Neuronal stem cell (in vitro differentiated cells): ENCODE data around the gene SLC22A1.

ENCODE experiments used
- DNase-seq: peaks from one replicate; pipeline ENCODE4 v3.0.0-alpha.2; 2013; ENCODE audit warnings: low spot score
- H2AFZ ChIP-seq: one replicate; pipeline ENCODE4 v1.6.1; 2013; ENCODE audit warnings: mild to moderate bottlenecking, low read length, inconsistent platforms
- H2AK5ac ChIP-seq: 2 replicates; pipeline ENCODE4 v1.6.1; 2013; ENCODE audit warnings: low read depth, mild to moderate bottlenecking, inconsistent platforms, low read length, moderate library complexity, mixed read lengths
- H2BK120ac ChIP-seq: 2 replicates; pipeline ENCODE4 v1.6.1; 2013; ENCODE audit warnings: low read depth, mild to moderate bottlenecking, inconsistent platforms, low read length, moderate library complexity, mixed read lengths
- H2BK12ac ChIP-seq: one replicate; pipeline ENCODE4 v1.6.1; 2013; ENCODE audit warnings: low read length, inconsistent platforms
- H2BK15ac ChIP-seq: 2 replicates; pipeline ENCODE4 v1.6.1; 2013; ENCODE audit warnings: mild to moderate bottlenecking, low read length, inconsistent platforms, mixed read lengths
- H2BK5ac ChIP-seq: one replicate; pipeline ENCODE4 v1.6.1; 2013; ENCODE audit warnings: inconsistent platforms, mild to moderate bottlenecking, low read length, moderate library complexity
- H3K14ac ChIP-seq: one replicate; pipeline ENCODE4 v1.6.1; 2013; ENCODE audit warnings: low read length, inconsistent platforms
- H3K18ac ChIP-seq: 2 replicates; pipeline ENCODE4 v1.6.1; 2013; ENCODE audit warnings: low read length, inconsistent platforms
- H3K23ac ChIP-seq: 2 replicates; pipeline ENCODE4 v1.6.1; 2013; ENCODE audit warnings: low read depth, mild to moderate bottlenecking, mixed read lengths, low read length, inconsistent platforms; ENCODE audit not compliant: poor library complexity
- H3K27ac ChIP-seq: replicated peaks from 3 replicates; pipeline ENCODE4 v1.5.1; 2013; ENCODE audit warnings: low read length, inconsistent platforms
- H3K27me3 ChIP-seq, 3 experiments: 2 replicates each; pipeline ENCODE4 v1.6.1; 2013; ENCODE audit warnings: low read length in 3 of 3, mild to moderate bottlenecking in 2 of 3, inconsistent platforms in 1 of 3, low read depth in 1 of 3, mixed read lengths in 1 of 3, moderate library complexity in 1 of 3; ENCODE audit not compliant: control insufficient read depth in 3 of 3, insufficient read depth in 3 of 3
- H3K36me3 ChIP-seq, 2 donors: replicated peaks in 1 of 2; 2 replicates each; pipeline ENCODE4 v1.6.1; 2013; ENCODE audit warnings: low read length in 2 of 2; ENCODE audit not compliant: control insufficient read depth in 2 of 2, insufficient read depth in 2 of 2
- H3K4ac ChIP-seq: 2 replicates; pipeline ENCODE4 v1.6.1; 2013; ENCODE audit warnings: inconsistent platforms, mild to moderate bottlenecking, low read length, moderate library complexity
- H3K4me1 ChIP-seq, 2 donors: 1 replicate in 1 of 2; 2 replicates in 1 of 2; pipeline ENCODE4 v1.6.1; 2013; ENCODE audit warnings: low read length in 2 of 2, low read depth in 1 of 2; ENCODE audit not compliant: control insufficient read depth in 2 of 2, insufficient read depth in 1 of 2
- H3K4me2 ChIP-seq: one replicate; pipeline ENCODE4 v1.6.1; 2013; ENCODE audit warnings: mild to moderate bottlenecking, low read length, inconsistent platforms; ENCODE audit not compliant: insufficient read depth, poor library complexity, severe bottlenecking
- H3K4me3 ChIP-seq, 2 donors: 2 replicates each; pipeline ENCODE4 v1.5.1; 2013; ENCODE audit warnings: low read length in 2 of 2, mild to moderate bottlenecking in 2 of 2, inconsistent platforms in 1 of 2, moderate library complexity in 1 of 2
- H3K79me1 ChIP-seq: one replicate; pipeline ENCODE4 v1.6.1; 2013; ENCODE audit warnings: low read depth, mild to moderate bottlenecking, inconsistent platforms, low read length, moderate library complexity
- H3K9ac ChIP-seq: one replicate; pipeline ENCODE4 v1.6.1; 2013; ENCODE audit warnings: mild to moderate bottlenecking, low read depth, low read length, inconsistent platforms; ENCODE audit not compliant: poor library complexity
- H3K9me3 ChIP-seq, 2 donors: replicated peaks in 1 of 2; 2 replicates each; pipeline versions ENCODE3 to v1.6.1; 2013; ENCODE audit warnings: low read length in 2 of 2, mild to moderate bottlenecking in 2 of 2, inconsistent platforms in 1 of 2, low read depth in 1 of 2, mixed read lengths in 1 of 2, moderate library complexity in 1 of 2; ENCODE audit not compliant: control insufficient read depth in 2 of 2, insufficient read depth in 1 of 2
- H4K8ac ChIP-seq: one replicate; pipeline ENCODE4 v1.6.1; 2013; ENCODE audit warnings: low read depth, mild to moderate bottlenecking, inconsistent platforms, low read length, moderate library complexity
- H4K91ac ChIP-seq: one replicate; pipeline ENCODE4 v1.6.1; 2013; ENCODE audit warnings: low read length, low read depth, mild to moderate bottlenecking, inconsistent platforms; ENCODE audit not compliant: poor library complexity
- WGBS, 2 donors: extraction: QIAGEN DNeasy Blood & Tissue Kit; methylation state at CpG; one replicate each; pipeline ENCODE4 v1.1.7; 2013; ENCODE audit warnings: missing lambda C conversion rate in 2 of 2, mixed read lengths in 1 of 2; ENCODE audit not compliant: insufficient read length in 2 of 2, insufficient replicate concordance in 1 of 2; ENCODE audit errors: extremely low coverage in 2 of 2; 5-methylcytosine and 5-hydroxymethylcytosine counted together

Gene SLC22A1

GRCh38 chr6:160129881-160130615, 8.4 kb downstream of the SLC22A1 start:
- Histone ChIP-seq H3K36me3 (no peaks in the 10 kb centered on the region), H2BK120ac (no peak overlapping the region), H3K27me3 (no peaks in the 10 kb centered on the region), H3K4ac (no peak overlapping the region), H3K14ac (no peak overlapping the region), H2BK12ac (no peak overlapping the region), H3K4me1 (peaks cover 0 to 2% of the 10 kb centered on the region in 2 donors), H2BK15ac (no peak overlapping the region), H3K18ac (no peak overlapping the region), H3K9me3 (no peaks in the 10 kb centered on the region), H3K23ac (peak overlapping the region; percentile 27), H3K4me2 (no peak overlapping the region), H3K9ac (no peak overlapping the region), H3K4me3 (no peak overlapping the region), H3K79me1 (no peaks in the 10 kb centered on the region), H3K27ac (no peak overlapping the region), H2BK5ac (no peak overlapping the region), H4K8ac (no peak overlapping the region), H4K91ac (no peak overlapping the region), H2AFZ (no peak overlapping the region), H2AK5ac (no peak overlapping the region)
- whole genome bisulfite sequencing, 2 donors, result no CpG with 5 or more reads among the region's 10 CpGs
- DNase-seq, result no peak

- Histone ChIP-seq H2BK12ac (no peak overlapping the region), H3K23ac (peak overlapping the region; percentile 27), H3K4ac (no peak overlapping the region), H2AFZ (no peak overlapping the region), H3K18ac (peak overlapping the region; percentile 21), H3K36me3 (no peaks in the 10 kb centered on the region), H3K9ac (no peak overlapping the region), H3K4me1 (peaks cover 0 to 2% of the 10 kb centered on the region in 2 donors), H3K4me3 (no peak overlapping the region), H3K9me3 (no peaks in the 10 kb centered on the region), H2BK5ac (no peak overlapping the region), H2AK5ac (no peak overlapping the region), H4K8ac (no peak overlapping the region), H3K4me2 (no peak overlapping the region), H3K79me1 (no peaks in the 10 kb centered on the region), H4K91ac (no peak overlapping the region), H3K27me3 (no peaks in the 10 kb centered on the region), H3K14ac (no peak overlapping the region), H2BK120ac (no peak overlapping the region), H3K27ac (no peak overlapping the region), H2BK15ac (no peak overlapping the region)
- DNase-seq, result no peak
- no CpG with 5 or more reads among the region's 13 CpGs for WGBS, 2 donors
Observed at GRCh38 chr6:160130729-160131484, 9.3 kb downstream of the SLC22A1 start.

- Histone ChIP-seq H2BK120ac (no peak overlapping the region), H3K23ac (peak overlapping the region; percentile 19), H3K4ac (no peak overlapping the region), H3K9me3 (no peaks in the 10 kb centered on the region), H3K79me1 (no peaks in the 10 kb centered on the region), H3K14ac (no peak overlapping the region), H3K36me3 (no peaks in the 10 kb centered on the region), H3K9ac (no peak overlapping the region), H3K27ac (no peak overlapping the region), H2AFZ (no peak overlapping the region), H2BK12ac (no peak overlapping the region), H2AK5ac (no peak overlapping the region), H3K4me2 (no peak overlapping the region), H3K4me1 (peaks cover 0 to 2% of the 10 kb centered on the region in 2 donors), H2BK15ac (no peak overlapping the region), H3K18ac (no peak overlapping the region), H3K27me3 (no peaks in the 10 kb centered on the region), H4K8ac (no peak overlapping the region), H4K91ac (no peak overlapping the region), H3K4me3 (peak overlapping the region in 1 of 2 donors; percentile 15), H2BK5ac (no peak overlapping the region)
- no CpG with 5 or more reads among the region's 19 CpGs for WGBS, 2 donors
- no peak for DNase-seq
Observed at GRCh38 chr6:160131636-160132296, 10.2 kb downstream of the SLC22A1 start.

GRCh38 chr6:160132297-160132637, 10.7 kb downstream of the SLC22A1 start:
- H2BK15ac ChIP-seq, result no peak overlapping the region
- no peak overlapping the region for H3K4me2 ChIP-seq
- H2AK5ac ChIP-seq, result no peak overlapping the region
- no peak for DNase-seq
- no CpG with 5 or more reads among the region's 4 CpGs for WGBS, 2 donors
- H3K9me3 ChIP-seq, result no peaks in the 10 kb centered on the region
- H3K18ac ChIP-seq, result peak overlapping the region; percentile 65
- H4K8ac ChIP-seq, result no peak overlapping the region
- peaks cover under 1 to 2% of the 10 kb centered on the region in 2 donors for H3K4me1 ChIP-seq
- no peaks in the 10 kb centered on the region for H3K79me1 ChIP-seq
- H2AFZ ChIP-seq, result no peak overlapping the region
- H3K23ac ChIP-seq, result peak overlapping the region; percentile 19
- no peak overlapping the region for H4K91ac ChIP-seq
- H3K36me3 ChIP-seq, result no peaks in the 10 kb centered on the region
- no peak overlapping the region for H2BK120ac ChIP-seq
- H2BK5ac ChIP-seq, result no peak overlapping the region
- H3K4ac ChIP-seq, result no peak overlapping the region
- no peak overlapping the region for H3K14ac ChIP-seq
- H2BK12ac ChIP-seq, result no peak overlapping the region
- no peak overlapping the region for H3K9ac ChIP-seq
- H3K27ac ChIP-seq, result no peak overlapping the region
- no peaks in the 10 kb centered on the region for H3K27me3 ChIP-seq
- H3K4me3 ChIP-seq, result peak overlapping the region in 1 of 2 donors; percentile 15
